Stimulated activated memory B cell treated with anti-CD40 and anti-IgM and Interleukin-4, amounts not matched to agents 10 μg/mL and 1 μg/mL and 100 μg/mL, for 72 hours (primary cell): ENCODE results near the gene ADAMTSL2.

ENCODE experiments used
- ATAC-seq: fragments of 150-1000 bp; cut with Tn5 transposase; 2 replicates; pipeline ENCODE4 v1.10.0; 2021
- H3K27ac Mint-ChIP-seq: one replicate; pipeline ENCODE4 v1.8.0; 2022; ENCODE audit warnings: mild to moderate bottlenecking, mixed read lengths
- H3K27me3 Mint-ChIP-seq: one replicate; pipeline ENCODE4 v1.8.0; 2022; ENCODE audit warnings: mixed read lengths
- H3K36me3 Mint-ChIP-seq: one replicate; pipeline ENCODE4 v1.8.0; 2022; ENCODE audit warnings: mixed read lengths
- H3K4me1 Mint-ChIP-seq: one replicate; pipeline ENCODE4 v1.8.0; 2022; ENCODE audit warnings: mixed read lengths
- H3K4me3 Mint-ChIP-seq: one replicate; pipeline ENCODE4 v1.8.0; 2022; ENCODE audit warnings: mild to moderate bottlenecking, moderate library complexity, mixed read lengths
- H3K9me3 Mint-ChIP-seq: one replicate; pipeline ENCODE4 v1.8.0; 2022; ENCODE audit warnings: mixed read lengths

ADAMTSL2 gene

GRCh38 chr9:133495327-133496293, 38.9 kb upstream of the ADAMTSL2 start:
- Mint-ChIP-seq H3K27ac (no peak overlapping the region), H3K4me3 (no peak overlapping the region), H3K36me3 (no peaks in the 10 kb centered on the region), H3K4me1 (no peaks in the 10 kb centered on the region), H3K27me3 (peaks cover 36% of the 10 kb centered on the region), H3K9me3 (peaks cover under 1% of the 10 kb centered on the region)
- ATAC-seq, result no peak

GRCh38 chr9:133496861-133497842, 37.4 kb upstream of the ADAMTSL2 start:
- Mint-ChIP-seq H3K4me3 (no peak overlapping the region), H3K36me3 (peaks cover 1% of the 10 kb centered on the region), H3K4me1 (no peaks in the 10 kb centered on the region), H3K27ac (no peak overlapping the region), H3K9me3 (peaks cover 9% of the 10 kb centered on the region), H3K27me3 (peaks cover 22% of the 10 kb centered on the region)
- no peak for ATAC-seq

- H3K4me3 Mint-ChIP-seq, result no peak overlapping the region
- no peak for ATAC-seq
- no peak overlapping the region for H3K27ac Mint-ChIP-seq
These were observed 35.2 kb upstream of the ADAMTSL2 start for GRCh38 chr9:133499132-133499891.

GRCh38 chr9:133499892-133500270, 34.6 kb upstream of the ADAMTSL2 start:
- H3K27me3 Mint-ChIP-seq, result peaks cover 38% of the 10 kb centered on the region
- ATAC-seq, result no peak
- peaks cover 6% of the 10 kb centered on the region for H3K36me3 Mint-ChIP-seq
- no peak overlapping the region for H3K4me3 Mint-ChIP-seq
- H3K9me3 Mint-ChIP-seq, result peaks cover 19% of the 10 kb centered on the region
- no peaks in the 10 kb centered on the region for H3K4me1 Mint-ChIP-seq
- H3K27ac Mint-ChIP-seq, result no peak overlapping the region

More at GRCh38 chr9:133499132-133499891, 35.2 kb upstream of the ADAMTSL2 start:
- Mint-ChIP-seq H3K27me3 (peaks cover 36% of the 10 kb centered on the region), H3K4me1 (no peaks in the 10 kb centered on the region), H3K9me3 (peaks cover 19% of the 10 kb centered on the region), H3K36me3 (peaks cover 6% of the 10 kb centered on the region)

- no peak for ATAC-seq
- Mint-ChIP-seq H3K27me3 (peaks cover 47% of the 10 kb centered on the region), H3K4me1 (no peaks in the 10 kb centered on the region), H3K27ac (no peak overlapping the region), H3K36me3 (peaks cover 6% of the 10 kb centered on the region), H3K9me3 (peaks cover 19% of the 10 kb centered on the region), H3K4me3 (no peak overlapping the region)
These were observed 32.4 kb upstream of the ADAMTSL2 start for GRCh38 chr9:133502112-133502511.

- Mint-ChIP-seq H3K4me3 (no peak overlapping the region), H3K27me3 (peaks cover 42% of the 10 kb centered on the region), H3K9me3 (peaks cover 19% of the 10 kb centered on the region), H3K4me1 (no peaks in the 10 kb centered on the region), H3K27ac (no peak overlapping the region), H3K36me3 (peaks cover 6% of the 10 kb centered on the region)
- no peak for ATAC-seq
These were observed 29.2 kb upstream of the ADAMTSL2 start for GRCh38 chr9:133505186-133505830.

- peaks cover 42% of the 10 kb centered on the region for H3K27me3 Mint-ChIP-seq
- H3K9me3 Mint-ChIP-seq, result peaks cover 15% of the 10 kb centered on the region
These were observed 28.4 kb upstream of the ADAMTSL2 start for GRCh38 chr9:133505901-133506652.

GRCh38 chr9:133506653-133507038, 27.9 kb upstream of the ADAMTSL2 start:
- ATAC-seq, result no peak
- Mint-ChIP-seq H3K27me3 (peaks cover 42% of the 10 kb centered on the region), H3K4me1 (no peaks in the 10 kb centered on the region), H3K4me3 (no peak overlapping the region), H3K27ac (no peak overlapping the region), H3K36me3 (peaks cover 6% of the 10 kb centered on the region), H3K9me3 (peaks cover 11% of the 10 kb centered on the region)

More at GRCh38 chr9:133505901-133506652, 28.4 kb upstream of the ADAMTSL2 start:
- ATAC-seq, result peak; percentile 28
- Mint-ChIP-seq H3K4me3 (no peak overlapping the region), H3K27ac (no peak overlapping the region), H3K36me3 (peaks cover 6% of the 10 kb centered on the region), H3K4me1 (no peaks in the 10 kb centered on the region)

- Mint-ChIP-seq H3K9me3 (peaks cover 8% of the 10 kb centered on the region), H3K27ac (no peak overlapping the region), H3K4me3 (no peak overlapping the region), H3K27me3 (peaks cover 42% of the 10 kb centered on the region), H3K36me3 (peaks cover 3% of the 10 kb centered on the region), H3K4me1 (no peaks in the 10 kb centered on the region)
- ATAC-seq, result no peak
These were observed 27.1 kb upstream of the ADAMTSL2 start for GRCh38 chr9:133507246-133507965.

- no peaks in the 10 kb centered on the region for H3K4me1 Mint-ChIP-seq
- H3K36me3 Mint-ChIP-seq, result no peaks in the 10 kb centered on the region
- H3K4me3 Mint-ChIP-seq, result no peak overlapping the region
- no peak overlapping the region for H3K27ac Mint-ChIP-seq
- ATAC-seq, result no peak
- H3K27me3 Mint-ChIP-seq, result peaks cover 40% of the 10 kb centered on the region
- peaks cover 4% of the 10 kb centered on the region for H3K9me3 Mint-ChIP-seq
These were observed 26.5 kb upstream of the ADAMTSL2 start for GRCh38 chr9:133508046-133508445.

- no peak for ATAC-seq
- Mint-ChIP-seq H3K9me3 (no peaks in the 10 kb centered on the region), H3K4me3 (no peak overlapping the region), H3K36me3 (no peaks in the 10 kb centered on the region), H3K27ac (no peak overlapping the region), H3K27me3 (peaks cover 26% of the 10 kb centered on the region), H3K4me1 (no peaks in the 10 kb centered on the region)
These were observed 25.1 kb upstream of the ADAMTSL2 start for GRCh38 chr9:133509179-133510083.

GRCh38 chr9:133510926-133511505, 23.5 kb upstream of the ADAMTSL2 start:
- Mint-ChIP-seq H3K4me3 (no peak overlapping the region), H3K36me3 (no peaks in the 10 kb centered on the region), H3K4me1 (no peaks in the 10 kb centered on the region), H3K27me3 (peaks cover 16% of the 10 kb centered on the region), H3K9me3 (no peaks in the 10 kb centered on the region), H3K27ac (no peak overlapping the region)
- no peak for ATAC-seq
